NCI-H1417 treated with DMSO at 0.1 percent for 48 hours (cell line): ENCODE measurements around the gene SEMA4B.
"Not testable (repeated sequence)": the region's sequence is repeated elsewhere in the genome, so short reads cannot be mapped to it uniquely, and the experiment has no call there.

ENCODE experiments used
- DNase-seq: peaks from one replicate; lab custom pipeline; 2025; lab: John Stamatoyannopoulos, UW

The SEMA4B gene

DNA sequence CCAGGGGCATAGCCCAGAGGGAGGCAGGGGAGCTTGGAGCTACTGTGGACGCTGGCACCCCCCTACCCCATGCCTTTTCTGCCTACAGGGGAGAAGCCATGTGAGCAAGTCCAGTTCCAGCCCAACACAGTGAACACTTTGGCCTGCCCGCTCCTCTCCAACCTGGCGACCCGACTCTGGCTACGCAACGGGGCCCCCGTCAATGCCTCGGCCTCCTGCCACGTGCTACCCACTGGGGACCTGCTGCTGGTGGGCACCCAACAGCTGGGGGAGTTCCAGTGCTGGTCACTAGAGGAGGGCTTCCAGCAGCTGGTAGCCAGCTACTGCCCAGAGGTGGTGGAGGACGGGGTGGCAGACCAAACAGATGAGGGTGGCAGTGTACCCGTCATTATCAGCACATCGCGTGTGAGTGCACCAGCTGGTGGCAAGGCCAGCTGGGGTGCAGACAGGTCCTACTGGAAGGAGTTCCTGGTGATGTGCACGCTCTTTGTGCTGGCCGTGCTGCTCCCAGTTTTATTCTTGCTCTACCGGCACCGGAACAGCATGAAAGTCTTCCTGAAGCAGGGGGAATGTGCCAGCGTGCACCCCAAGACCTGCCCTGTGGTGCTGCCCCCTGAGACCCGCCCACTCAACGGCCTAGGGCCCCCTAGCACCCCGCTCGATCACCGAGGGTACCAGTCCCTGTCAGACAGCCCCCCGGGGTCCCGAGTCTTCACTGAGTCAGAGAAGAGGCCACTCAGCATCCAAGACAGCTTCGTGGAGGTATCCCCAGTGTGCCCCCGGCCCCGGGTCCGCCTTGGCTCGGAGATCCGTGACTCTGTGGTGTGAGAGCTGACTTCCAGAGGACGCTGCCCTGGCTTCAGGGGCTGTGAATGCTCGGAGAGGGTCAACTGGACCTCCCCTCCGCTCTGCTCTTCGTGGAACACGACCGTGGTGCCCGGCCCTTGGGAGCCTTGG is 27.0 kb downstream of the SEMA4B start:
- DNase-seq = no peak

DNA sequence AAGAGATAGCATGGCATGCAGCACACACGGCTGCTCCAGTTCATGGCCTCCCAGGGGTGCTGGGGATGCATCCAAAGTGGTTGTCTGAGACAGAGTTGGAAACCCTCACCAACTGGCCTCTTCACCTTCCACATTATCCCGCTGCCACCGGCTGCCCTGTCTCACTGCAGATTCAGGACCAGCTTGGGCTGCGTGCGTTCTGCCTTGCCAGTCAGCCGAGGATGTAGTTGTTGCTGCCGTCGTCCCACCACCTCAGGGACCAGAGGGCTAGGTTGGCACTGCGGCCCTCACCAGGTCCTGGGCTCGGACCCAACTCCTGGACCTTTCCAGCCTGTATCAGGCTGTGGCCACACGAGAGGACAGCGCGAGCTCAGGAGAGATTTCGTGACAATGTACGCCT is 27.8 kb downstream of the SEMA4B start:
- no peak for DNase-seq

DNA sequence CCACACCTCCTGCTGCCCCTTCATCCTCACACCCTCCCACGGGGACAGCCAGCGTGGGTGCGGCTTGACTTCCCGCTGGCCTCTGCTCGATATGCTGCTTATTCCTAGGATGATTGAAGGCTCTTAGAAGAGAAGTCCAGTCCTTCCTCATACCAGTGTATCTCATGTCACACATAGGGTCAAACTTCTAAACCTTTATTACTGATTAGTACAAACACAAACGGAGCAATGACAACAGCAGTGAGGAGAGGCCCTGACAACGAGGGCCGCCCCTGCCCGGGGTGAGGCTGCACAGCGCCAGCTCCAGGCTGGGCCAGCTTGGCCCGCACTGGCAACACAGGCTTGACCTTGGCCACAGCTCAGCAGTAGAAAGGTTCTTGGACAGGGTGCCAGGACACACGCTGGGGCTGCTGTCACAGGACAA is 29.0 kb downstream of the SEMA4B start:
- no peak for DNase-seq

DNA sequence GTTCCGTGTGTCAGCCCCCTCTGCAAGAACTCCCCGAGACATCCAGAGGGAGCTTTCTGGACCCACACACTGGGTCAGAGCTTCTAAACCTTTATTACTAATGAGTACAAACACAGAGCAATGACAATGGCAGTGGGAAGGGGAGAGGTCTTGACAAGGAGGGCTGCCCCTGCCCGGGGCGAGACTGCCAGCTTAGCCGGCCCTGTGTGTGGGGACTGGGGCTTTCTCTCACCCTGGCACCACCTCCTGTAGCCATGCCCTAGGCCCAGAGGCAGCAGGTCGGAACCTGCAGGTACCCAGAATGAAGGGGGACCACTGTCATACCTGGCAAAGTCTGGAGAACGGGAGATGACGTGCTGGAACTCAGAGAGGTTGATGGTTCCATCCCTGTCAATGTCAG is 29.5 kb downstream of the SEMA4B start:
- no peak for DNase-seq

DNA sequence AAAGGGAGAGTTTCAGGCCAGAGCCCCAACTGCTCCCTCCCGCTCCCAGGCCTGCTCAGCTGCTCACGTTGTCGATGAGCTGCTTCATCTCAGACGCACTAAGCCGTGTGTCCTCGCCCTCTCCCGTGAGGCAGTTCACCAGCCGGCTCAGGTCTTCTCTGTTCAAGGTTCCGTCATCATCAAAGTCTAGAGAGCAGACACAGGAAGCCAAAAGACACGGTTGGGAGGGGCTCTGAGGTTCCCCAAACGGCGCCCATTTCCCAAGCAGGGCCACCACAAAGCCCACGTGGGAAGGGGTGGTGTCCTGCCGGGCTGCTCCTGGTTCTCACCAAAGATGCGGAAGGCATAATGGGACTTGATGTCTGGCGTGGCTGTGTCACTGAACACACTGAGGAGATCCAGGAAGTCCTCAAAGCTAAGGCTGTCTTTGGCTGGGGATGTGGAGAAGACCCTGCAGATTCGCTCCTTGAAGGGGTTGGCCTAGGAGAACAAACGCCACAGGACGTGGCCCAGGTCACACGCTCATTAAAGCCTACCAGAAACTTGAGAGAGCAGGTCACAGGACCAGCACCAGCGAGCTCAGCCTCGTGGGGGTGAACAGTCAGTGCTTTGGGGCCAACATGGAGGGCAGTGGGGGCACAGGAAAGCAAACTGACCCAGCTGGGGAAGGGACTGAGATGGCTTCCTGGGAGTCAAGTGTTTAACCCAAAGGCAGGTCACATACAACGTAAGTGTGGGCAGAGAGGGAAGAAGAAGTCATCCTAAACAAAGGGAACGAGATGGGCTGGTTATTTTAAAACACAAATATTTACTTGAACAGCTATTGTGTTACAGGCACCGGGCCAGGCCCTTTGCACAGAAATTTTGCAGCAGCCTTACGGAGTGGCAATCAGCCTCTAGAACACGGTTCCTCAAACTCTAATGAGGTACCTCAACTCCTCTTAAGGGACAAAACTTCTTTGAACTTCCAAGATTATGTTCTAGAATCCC is 30.2 kb downstream of the SEMA4B start:
- no peak for DNase-seq

DNA sequence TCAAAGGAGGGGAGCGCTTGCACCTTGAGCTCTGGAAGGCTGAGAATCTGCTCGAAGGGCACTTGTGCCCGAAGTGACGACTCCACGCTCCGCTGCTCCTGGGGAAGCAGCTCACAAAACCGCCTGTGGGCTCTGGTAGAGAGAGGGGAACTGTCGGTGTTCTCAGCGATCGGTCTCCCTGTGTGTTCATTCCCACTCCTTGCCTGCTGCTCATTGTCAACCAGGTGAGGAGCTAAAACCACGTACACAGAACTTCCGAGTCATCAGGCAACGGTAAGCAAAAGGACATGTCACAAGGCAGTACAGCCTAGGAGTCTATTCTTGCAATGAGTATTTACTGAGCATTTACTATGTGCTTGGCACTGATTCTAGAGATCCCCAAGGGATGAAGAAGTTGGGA is 31.1 kb downstream of the SEMA4B start:
- DNase-seq = no peak

DNA sequence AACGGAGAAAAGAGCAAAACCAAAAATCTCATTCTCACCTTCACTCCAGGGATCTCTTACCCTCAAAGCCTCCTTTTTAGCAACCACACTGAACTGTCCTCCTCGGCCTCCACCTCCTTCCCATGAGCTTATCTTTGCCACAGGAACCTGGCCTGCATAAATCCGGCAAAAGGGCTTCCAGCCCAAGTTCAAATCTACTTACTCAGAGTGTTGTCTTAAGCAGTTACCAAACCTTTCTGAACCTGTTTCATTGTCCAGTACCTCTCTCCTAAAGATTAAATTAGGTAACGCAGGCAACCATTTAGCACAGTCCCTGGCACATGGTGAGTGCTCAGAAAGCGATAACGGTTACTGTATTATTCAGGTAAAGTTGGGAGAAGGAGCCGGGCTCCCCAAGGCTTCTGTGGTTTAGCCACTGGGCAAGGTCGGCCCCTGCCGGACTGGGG is 31.8 kb downstream of the SEMA4B start:
- no peak for DNase-seq

DNA sequence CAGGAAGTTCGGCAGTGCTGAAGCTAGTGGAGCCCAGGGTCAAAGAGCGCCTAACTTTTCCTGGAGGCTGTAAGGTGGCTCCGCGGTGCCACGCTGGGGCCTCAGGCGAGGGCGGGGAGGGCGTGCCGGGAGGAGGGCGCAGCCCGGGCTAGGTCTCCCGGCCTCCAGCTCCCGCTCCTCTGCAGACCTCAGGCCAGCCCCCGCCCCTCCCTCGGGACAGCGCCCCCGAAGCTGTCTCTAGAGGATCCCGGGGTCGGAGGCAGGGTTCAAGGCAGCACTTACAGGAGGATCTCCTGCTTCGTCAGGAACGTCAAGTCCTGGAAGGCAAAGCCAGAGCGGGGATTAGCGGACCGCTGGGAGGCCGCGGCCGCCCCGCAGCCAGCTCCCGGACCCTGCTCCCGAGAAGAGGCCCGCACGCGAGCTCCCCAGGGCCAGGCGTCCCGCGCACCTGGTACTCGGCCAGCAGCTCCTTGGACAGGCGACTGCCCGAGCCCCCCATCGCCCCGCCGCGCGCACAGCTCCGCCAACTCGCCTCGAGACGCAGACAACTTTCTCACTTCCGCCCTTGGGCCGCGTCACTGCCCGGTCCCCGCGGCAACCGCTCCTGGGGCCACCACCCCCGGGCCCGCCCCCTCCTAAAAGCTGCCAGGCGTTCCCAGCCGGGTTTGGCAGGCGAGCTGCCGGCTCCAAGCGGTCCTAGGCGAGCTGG is 32.4 kb downstream of the SEMA4B start, which contains the start of gene CIB1:
CIB1 (minus strand) TSS at position 555 of the 709 bp plus-strand sequence; CDS start at position 499, 56 bp downstream.
- no peak for DNase-seq

DNA sequence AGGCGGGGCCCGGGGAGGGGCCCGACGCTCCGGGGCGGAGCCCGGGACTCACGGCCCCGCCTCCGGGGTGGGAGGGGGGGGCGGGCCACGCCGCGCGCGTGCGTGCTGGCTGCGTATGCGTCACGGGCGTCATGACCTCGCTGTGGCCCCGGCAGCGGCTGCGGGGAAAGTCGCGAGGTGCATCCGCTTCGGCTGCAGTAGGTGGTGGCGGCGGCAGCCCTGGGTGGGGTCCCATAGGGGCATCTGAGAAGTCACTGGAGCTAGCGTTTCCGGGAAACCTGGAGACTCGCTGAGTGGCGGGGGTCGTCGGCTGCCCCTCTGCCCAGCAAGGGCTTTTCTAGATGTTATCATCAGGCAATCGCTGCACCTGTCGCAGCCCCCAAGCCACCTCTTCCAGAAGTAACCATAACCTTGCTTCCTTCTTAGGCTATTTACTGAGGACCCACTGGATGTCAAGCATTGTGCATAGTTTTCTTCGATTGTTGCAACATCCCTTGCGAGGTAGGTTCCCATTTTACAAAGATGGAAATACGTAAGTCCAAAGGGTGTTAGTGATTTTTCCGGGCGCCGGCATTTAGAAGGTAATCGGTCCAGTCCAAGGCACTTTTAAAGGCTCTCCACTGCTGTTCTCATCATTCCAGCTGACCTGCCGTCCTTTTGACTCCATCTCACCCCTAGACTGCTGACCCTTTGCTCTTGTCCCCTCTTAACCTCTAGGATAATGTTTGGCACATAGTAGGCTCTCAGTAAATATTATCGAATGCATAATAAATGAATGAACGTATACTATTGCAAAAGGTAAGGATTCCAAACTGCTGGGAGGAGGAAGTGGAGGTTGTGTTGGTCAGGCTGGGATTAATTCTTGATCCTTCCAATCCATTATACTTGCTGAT is 33.2 kb downstream of the SEMA4B start, which contains the start of gene GDPGP1:
GDPGP1 (plus strand) TSS at position 114 of the 893 bp plus-strand sequence. CDS start 6,700 bp downstream, outside the sequence.
- peak; percentile 65 for DNase-seq

DNA sequence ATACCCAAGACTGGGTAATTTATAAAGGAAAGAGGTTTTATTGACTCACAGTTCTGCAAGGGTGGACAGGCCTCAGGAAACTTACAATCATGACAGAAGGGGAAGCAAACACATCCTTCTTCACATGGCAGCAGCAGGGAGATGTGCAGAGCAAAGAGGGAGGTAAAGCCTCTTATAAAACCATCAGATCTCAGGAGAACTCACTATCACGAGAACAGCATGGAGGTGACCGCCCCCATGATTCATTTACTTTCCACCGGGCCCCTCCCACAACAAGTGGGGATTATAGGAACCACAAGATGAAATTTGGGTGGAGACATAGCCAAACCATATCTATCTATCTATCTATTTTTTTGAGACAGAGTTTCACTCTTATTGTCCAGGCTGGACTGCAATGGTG is 38.2 kb downstream of the SEMA4B start:
- DNase-seq = no peak

DNA sequence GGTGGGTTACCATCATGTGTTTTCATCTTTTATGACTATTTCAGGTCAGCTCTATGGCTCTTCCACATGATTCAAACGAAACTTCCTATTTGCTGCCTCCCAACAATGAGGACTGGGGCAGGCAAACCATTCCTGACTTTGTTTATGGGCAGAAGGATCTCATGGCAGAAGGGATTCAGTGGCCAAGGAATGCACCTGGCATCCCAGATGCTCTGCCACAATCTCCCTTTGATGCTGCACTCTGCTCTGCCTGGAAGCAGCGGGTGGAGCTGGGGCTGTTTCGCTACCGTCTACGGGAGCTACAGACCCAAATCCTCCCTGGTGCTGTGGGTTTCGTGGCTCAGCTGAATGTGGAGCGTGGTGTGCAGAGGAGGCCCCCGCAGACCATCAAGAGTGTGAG is 39.7 kb downstream of the SEMA4B start:
- DNase-seq = no peak

DNA sequence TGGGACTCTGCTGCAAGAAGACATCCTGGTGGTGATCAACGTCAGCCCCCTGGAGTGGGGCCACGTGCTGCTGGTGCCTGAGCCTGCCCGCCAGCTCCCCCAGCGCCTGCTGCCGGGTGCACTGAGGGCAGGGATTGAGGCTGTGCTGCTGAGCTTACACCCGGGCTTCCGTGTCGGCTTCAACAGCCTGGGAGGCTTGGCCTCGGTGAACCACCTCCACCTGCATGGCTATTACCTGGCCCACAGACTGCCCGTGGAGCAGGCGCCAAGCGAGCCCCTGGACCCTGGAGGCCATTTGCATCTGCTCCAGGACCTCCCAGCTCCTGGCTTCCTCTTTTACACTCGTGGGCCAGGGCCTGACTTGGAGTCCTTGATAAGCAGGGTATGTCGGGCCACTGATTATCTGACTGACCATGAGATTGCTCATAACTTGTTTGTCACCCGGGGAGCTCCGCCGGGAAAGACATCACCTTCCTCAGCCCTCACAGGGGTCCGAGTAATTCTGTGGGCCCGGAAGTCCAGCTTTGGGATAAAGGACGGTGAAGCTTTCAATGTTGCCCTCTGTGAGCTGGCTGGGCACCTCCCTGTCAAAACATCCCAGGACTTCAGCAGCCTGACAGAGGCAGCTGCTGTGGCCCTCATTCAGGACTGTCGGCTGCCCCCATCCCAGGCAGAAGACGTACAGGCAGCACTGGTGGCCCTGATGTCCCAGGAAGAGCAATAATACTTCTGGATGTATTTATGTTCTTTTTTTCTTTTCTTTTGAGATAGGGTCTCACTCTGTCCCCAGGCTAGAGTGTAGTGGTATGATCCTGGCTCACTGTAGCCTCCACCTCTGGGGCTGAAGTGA is 40.4 kb downstream of the SEMA4B start:
- no peak for DNase-seq

DNA sequence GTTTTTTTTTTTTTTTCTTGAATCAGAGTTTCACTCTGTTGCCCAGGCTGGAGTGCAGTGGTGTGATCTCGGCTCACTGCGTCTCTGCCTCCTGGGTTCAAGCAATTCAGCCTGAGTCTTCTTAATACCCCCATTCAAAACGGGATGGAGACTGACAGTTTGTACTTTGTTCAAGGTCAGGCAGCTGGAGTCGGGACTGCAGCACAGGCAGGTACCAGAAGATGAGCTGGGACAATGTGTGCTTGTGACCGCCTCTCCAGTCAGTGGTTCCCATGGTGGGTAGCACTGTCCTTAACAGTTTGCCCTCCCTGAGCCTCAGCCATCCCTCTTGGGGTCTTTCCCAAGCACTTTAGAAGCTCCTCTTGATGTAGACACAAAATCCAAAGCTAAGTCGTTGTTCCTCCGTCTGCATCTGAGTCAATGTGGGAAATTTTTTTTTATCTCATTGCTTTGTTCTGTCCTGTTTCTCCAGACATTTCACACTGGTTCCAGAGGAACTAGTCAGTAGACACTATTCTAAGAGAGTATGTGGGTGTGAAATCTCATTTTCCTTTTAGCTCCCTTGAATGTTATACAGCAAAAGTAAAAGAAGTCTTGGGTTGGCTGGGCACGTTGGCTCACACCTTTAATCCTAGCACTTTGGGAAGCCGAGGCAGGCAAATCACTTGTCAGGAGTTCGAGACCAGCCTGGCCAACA is 43.0 kb downstream of the SEMA4B start:
- DNase-seq = no peak

DNA sequence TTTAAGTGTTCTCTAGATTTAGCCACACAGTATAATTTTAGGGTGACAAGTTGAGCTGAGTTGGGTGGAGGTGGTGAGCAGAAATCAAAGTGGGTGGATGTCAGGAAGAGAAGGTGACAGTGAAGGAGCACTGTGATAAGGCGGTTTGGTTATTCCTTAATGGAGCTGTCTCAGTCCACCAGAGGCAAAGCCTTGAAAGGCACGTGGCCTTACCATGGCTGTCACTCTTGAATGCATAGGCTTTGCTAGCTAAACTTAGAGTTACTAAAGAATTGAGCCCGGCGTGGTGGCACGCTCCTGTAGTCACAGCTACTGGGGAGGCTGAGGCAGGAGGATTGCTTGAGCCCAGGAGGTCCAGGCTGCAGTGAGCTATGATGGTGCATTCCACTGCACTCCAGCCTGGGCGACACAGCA is 47.7 kb downstream of the SEMA4B start:
- DNase-seq = no peak

DNA sequence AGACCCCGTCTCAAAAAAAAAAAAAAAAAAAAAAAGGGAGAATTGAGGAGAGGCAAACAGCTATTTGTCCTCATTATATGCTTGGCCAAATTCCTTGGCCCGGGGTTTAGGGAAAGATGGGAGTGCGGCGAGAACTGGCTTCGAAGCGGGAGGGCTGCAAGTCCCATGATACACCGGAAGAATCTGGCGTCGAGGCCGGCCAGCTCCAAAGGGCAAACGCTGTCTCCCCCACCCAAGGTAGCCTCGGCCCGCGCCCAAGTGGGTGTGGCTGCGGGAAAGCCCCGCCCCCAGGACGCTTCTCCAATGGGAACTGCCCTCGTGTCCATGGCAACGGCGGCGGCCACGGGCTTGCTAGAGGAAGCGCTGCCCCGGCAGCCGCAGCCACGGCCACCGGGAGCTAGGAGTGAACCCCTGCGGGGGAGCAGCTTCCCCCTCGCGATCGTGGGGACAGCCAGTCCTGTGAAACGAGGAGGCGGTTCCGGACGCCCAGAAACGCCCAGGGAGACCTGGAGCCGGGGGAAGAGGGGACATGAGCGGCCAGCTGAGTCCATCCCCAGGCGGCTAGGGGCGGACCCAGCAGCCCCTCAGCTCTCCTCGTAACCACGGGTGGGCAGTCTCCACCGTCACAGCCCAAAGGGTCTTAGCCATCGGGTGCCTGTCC is 48.2 kb downstream of the SEMA4B start, which contains the start of gene TTLL13:
TTLL13 (plus strand) TSS at position 354 of the 661 bp plus-strand sequence. CDS start 1,075 bp downstream, outside the sequence.
- peak; percentile 51 for DNase-seq

DNA sequence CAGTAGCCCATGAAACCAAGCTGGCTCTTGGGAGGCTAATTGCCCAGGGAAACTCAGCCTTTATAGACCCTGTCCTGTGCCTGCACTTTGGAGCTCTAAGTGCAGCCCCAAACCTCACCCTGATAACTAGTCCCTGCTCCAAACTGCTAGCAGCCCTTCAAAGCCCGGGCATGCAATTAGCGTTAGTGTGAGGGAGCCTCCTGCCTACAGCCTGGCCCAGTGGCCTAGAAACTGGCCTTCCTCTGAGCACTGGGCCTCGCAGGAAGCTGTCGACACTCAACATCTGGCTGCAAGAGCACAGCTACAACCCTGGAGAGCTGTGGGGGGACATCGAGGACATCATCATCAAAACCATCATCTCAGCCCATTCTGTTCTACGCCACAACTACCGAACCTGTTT is 56.6 kb downstream of the SEMA4B start:
- DNase-seq = no peak

DNA sequence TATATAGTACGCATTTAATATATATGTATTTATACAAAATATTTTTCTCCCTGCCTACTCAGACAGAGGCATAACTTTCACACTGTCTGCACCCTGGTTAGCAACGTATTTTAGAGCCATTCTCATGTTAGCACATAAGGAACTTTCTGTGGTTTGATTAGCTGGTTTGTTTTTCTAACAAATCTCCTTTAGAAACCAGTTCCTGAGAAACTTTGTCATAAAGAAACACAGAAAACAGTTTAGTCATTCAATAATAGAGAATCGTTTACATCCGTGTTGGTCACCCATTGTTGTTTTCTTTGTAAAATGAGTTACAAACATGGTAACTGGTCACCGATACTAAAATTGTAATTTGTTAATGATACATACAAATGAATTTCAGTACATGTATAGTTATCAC is 58.4 kb downstream of the SEMA4B start:
- DNase-seq = no peak

DNA sequence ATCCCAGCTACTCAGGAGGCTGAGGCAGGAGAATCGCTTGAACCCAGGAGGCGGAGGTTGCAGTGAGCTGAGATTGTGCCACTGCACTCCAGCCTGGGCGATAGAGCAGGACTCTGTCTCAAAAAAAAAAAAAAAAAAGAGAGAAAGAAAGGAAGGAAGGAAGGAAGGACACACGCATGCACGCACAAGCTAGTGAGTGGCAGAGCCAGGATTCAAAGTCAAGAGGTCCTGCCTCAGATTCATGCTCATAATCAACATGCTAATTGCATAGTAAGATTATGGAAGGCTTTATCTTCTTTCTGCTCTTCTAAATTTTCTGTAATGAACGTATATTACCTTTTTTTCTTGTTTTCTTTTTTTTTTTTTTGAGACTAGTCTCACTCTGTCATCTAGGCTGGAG is 59.6 kb downstream of the SEMA4B start:
- DNase-seq = not testable (repeated sequence)
